ENCODE data around the gene DDX42. TPM values are rescaled to one million over a fixed set of nuclear protein-coding genes. Genes with fewer than 3 reads are reported as not detected.

Gene DDX42
- total and polyA plus RNA-seq, 9 of the 15 experiments (the other 6 are each of a cell fraction or from before 2014, with no cell fraction given) = 16.5 to 149 (median 87.6) TPM

GRCh38 chr17:63805591-63805990 lies 31.6 kb downstream of the DDX42 start (continued):
- TF ChIP-seq SAP30 (IDR thresholded peaks at IDR 0.05; ENCODE audit: borderline replicate concordance, insufficient read depth, low read depth, low read length, poor library complexity, severe bottlenecking) = no peak
- TF ChIP-seq, protein P1, sequence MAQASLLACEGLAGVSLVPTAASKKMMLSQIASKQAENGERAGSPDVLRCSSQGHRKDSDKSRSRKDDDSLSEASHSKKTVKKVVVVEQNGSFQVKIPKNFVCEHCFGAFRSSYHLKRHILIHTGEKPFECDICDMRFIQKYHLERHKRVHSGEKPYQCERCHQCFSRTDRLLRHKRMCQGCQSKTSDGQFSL (CRISPR knock-in tag; IDR thresholded peaks at IDR 0.05) = no peak
- TF ChIP-seq, protein P1 (tag; IDR thresholded peaks at IDR 0.05) = no peak

DNA sequence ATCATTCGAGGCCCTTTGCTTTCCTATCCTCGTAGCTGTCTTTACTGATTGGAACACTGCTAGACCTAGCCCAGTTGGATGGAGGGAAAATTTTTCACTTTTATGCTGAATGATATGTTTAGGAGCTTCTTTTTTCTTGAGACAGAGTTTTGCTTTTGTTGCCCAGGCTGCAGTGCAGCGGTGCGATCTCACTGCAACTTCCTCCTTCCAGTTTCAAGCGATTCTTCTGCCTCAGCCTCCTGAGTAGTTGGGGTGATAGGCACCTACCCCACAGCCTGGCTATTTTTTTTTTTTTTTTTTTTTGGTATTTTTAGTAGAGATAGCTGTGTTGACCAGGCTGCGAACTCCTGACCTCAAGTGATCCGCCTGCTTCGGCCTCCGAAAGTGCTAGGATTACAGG lies 36.0 kb downstream of the DDX42 start:
- ATAC-seq (no peak), DNase-seq (ENCODE audit: extremely low read depth in 1 of 4, low spot score in 3 of 4) (no peak), FAIRE-seq (peak; percentile 59)
- H3K36me3 ChIP-seq (ENCODE audit: control insufficient read depth, insufficient read depth, low read length) = peaks cover 98% of the 10 kb centered on the region
- no peak overlapping the region for H3K9ac ChIP-seq (ENCODE audit: insufficient read depth in 1 of 2, low read depth in 2 of 2, low read length in 2 of 2)
- H3K79me2 ChIP-seq (ENCODE audit: control insufficient read depth, insufficient read depth, low read length) = no peaks in the 10 kb centered on the region
- WGBS (ENCODE audit: insufficient coverage, low coverage, missing lambda C conversion rate) = 78% methylated on average over 9 of the region's 9 CpGs
- H2AFZ ChIP-seq (ENCODE audit: low read depth, low read length) = no peak overlapping the region
- no peaks in the 10 kb centered on the region for H4K20me1 ChIP-seq (replicated peaks; ENCODE audit: control insufficient read depth, insufficient read depth, low read length)
- intact Hi-C loops (cut with micrococcal nuclease) (no loop called here), in situ Hi-C loops (cut with MboI) (no loop called here)
- no peaks in the 10 kb centered on the region for H3K9me1 ChIP-seq (ENCODE audit: control insufficient read depth, insufficient read depth, low read length)
- no peak overlapping the region for H3K27ac ChIP-seq (ENCODE audit: extremely low read depth, low read depth, low read length)
- no peaks in the 10 kb centered on the region for H3K4me1 ChIP-seq (replicated peaks in 1 of 2; ENCODE audit: control insufficient read depth in 2 of 2, insufficient read depth in 2 of 2, low read length in 2 of 2)
- no TSS peak for BruUV-seq (replicated peaks)
- ChIA-PET POLR2A (interaction anchor here (1.3 to 2.4 kb wide), 5 partner anchors 11 to 37 kb away, joined by 5 to 10 read pairs (median 7); partner anchors contain the start of genes CCDC47 and DDX42), CTCF (ENCODE audit: low intra/inter-chr PET ratio) (no interaction called here)
- H3K27me3 ChIP-seq (ENCODE audit: control insufficient read depth in 2 of 2, insufficient read depth in 2 of 2, low read length in 2 of 2) = no peaks in the 10 kb centered on the region
- no peak overlapping the region for H3K4me3 ChIP-seq
- H3K9me3 ChIP-seq (replicated peaks; ENCODE audit: control insufficient read depth, insufficient read depth, low read depth, low read length) = no peaks in the 10 kb centered on the region
- no peak overlapping the region for H3K4me2 ChIP-seq (ENCODE audit: insufficient read depth, low read length)
- TF ChIP-seq PHF21A (IDR thresholded peaks at IDR 0.05; ENCODE audit: borderline replicate concordance, low read depth) (no peak), EZH2 (IDR thresholded peaks at IDR 0.05; ENCODE audit: borderline replicate concordance, low read depth, low read length) (no peak), TAF7 (tag; IDR thresholded peaks at IDR 0.05) (no peak), UBTF (IDR thresholded peaks at IDR 0.05; ENCODE audit: borderline replicate concordance in 1 of 2, low read depth in 2 of 2, low read length in 2 of 2) (no peak), CHD2 (IDR thresholded peaks at IDR 0.05; ENCODE audit: low read depth, low read length) (no peak), MNT (conservative IDR thresholded peaks at IDR 0.05) (no peak), ZNF431 (CRISPR knock-in tag; IDR thresholded peaks at IDR 0.05) (no peak), BRCA1 (IDR thresholded peaks at IDR 0.05) (no peak), BRCA1 (CRISPR knock-in tag; IDR thresholded peaks at IDR 0.05) (no peak), PHTF2 (CRISPR knock-in tag; IDR thresholded peaks at IDR 0.05) (no peak)
- TF ChIP-seq, protein P2, sequence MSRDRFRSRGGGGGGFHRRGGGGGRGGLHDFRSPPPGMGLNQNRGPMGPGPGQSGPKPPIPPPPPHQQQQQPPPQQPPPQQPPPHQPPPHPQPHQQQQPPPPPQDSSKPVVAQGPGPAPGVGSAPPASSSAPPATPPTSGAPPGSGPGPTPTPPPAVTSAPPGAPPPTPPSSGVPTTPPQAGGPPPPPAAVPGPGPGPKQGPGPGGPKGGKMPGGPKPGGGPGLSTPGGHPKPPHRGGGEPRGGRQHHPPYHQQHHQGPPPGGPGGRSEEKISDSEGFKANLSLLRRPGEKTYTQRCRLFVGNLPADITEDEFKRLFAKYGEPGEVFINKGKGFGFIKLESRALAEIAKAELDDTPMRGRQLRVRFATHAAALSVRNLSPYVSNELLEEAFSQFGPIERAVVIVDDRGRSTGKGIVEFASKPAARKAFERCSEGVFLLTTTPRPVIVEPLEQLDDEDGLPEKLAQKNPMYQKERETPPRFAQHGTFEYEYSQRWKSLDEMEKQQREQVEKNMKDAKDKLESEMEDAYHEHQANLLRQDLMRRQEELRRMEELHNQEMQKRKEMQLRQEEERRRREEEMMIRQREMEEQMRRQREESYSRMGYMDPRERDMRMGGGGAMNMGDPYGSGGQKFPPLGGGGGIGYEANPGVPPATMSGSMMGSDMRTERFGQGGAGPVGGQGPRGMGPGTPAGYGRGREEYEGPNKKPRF (IDR thresholded peaks at IDR 0.05; ENCODE audit: low read depth, low read length) = no peak
